GM19099 (cell line): Measurements from ENCODE around the gene AGAP3.

Experiments used
- POLR2A ChIP-seq: IDR thresholded peaks from 3 replicates; pipeline ENCODE4 v1.6.1; 2011; ENCODE audit warnings: low read depth; ENCODE audit not compliant: insufficient read length; ENCODE audit errors: extremely low read depth

AGAP3 gene

GRCh38 chr7:151144387-151144786 lies 58.1 kb downstream of the AGAP3 start:
- TF ChIP-seq POLR2A = no peak

- no peak for TF ChIP-seq POLR2A
Observed at GRCh38 chr7:151146761-151147160, 60.5 kb downstream of the AGAP3 start.

DNA sequence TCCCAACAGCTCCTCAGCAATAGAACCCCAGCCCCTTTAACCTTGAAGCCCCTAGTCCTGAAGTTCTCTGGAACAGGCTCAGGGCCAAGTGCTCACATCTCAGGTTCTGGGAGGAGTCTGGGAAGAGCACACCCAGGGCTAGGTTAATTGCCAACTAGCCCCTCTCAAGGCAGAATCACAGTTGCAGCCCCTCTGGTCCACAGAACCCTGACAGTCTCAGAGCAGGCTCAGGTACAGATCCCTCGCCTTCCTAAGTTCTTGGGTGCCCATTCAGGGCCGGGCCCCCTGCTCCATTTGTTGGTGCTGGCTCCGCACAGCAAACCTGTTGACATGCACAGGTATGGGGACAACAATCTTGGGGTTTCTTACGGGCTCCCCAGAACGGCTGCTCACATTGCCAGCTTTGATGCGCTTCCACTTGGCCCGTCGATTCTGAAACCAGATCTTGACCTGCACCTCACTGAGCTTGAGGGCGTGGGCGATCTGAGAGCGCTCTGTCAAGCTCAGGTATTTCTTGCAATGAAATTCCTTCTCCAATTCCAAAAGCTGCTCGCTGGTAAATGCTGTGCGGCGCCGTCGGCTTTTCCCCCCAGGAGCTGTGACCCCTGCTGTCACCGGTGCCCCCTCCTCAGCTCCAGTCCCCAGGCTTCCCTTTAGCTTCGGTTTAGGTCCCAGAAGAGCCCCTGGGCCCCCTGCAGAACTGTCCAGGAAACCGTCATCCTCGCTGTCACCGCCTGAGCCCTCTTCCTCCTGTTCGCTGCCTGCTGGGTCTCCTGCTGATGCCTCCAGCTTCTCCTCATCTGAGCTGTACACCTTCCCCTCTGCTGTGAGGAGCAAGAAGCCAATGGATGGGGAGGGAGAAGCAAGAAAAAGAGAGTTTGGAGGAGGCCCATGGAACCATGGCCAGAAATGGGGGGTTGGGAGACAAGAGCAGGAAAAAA lies 62.3 kb downstream of the AGAP3 start:
- no peak for TF ChIP-seq POLR2A

GRCh38 chr7:151150388-151150787 lies 64.1 kb downstream of the AGAP3 start:
- TF ChIP-seq POLR2A = no peak

- no peak for TF ChIP-seq POLR2A
Observed at GRCh38 chr7:151152643-151153513, 66.6 kb downstream of the AGAP3 start.

DNA sequence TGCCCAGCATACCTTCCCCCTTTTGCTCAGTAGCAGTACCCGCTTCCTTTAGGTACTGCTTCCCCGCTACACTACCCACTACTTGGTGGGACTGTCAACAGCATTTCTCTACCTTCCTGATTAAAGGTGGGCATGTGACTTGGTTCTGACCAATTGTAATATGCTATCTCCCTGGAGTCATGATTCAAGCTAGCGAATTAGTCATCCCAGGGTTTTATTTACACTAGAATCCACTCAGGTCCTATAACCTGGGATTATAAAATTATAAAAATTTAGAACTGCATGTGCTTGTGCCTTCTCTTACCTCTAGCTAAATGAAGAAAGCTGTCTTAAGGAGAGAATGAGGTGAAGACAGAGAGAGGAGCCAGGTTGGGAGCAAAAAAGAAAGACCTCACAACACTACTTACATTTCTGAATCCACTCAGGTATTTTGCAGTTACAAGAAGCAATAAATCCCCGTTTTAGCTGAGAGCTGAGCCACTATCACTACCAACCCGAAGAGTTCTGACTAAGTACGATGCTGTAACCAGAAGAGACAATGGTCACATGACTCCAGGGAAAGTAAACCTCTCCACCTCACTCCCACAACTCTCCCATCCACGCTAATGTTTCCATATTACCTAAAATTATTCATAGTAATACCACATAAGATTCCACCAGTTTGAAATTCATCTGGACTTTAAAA lies 71.5 kb downstream of the AGAP3 start:
- TF ChIP-seq POLR2A = no peak

GRCh38 chr7:151161757-151162156 lies 75.5 kb downstream of the AGAP3 start:
- no peak for TF ChIP-seq POLR2A

- no peak for TF ChIP-seq POLR2A
Observed at GRCh38 chr7:151166629-151167196, 80.4 kb downstream of the AGAP3 start.

GRCh38 chr7:151167197-151167961 lies 81.1 kb downstream of the AGAP3 start, which contains the start of gene GBX1:
TSS of gene GBX1 (minus strand) at chr7:151167694. CDS start at chr7:151167548, 146 bp downstream.
- TF ChIP-seq POLR2A = no peak

GRCh38 chr7:151168003-151168786 lies 81.9 kb downstream of the AGAP3 start:
- no peak for TF ChIP-seq POLR2A

DNA sequence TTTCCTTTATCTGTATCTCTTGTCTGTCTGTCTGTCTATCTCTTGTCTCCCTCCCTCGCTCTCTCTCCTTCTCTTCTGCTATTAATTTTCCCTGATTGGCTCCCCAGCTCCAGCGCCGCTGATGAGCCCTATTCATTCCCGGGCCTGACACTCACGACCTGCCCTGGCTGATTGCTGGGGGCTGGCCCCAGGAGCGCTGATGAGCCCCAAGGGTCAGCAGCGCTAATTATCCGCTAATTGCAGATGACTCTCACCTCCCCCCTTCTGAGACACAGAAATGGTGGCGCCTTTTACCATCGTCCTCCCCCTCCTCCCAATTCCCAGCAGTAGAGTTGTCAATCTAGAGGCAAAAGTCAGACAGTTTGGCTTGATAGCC lies 82.5 kb downstream of the AGAP3 start:
- no peak for TF ChIP-seq POLR2A

DNA sequence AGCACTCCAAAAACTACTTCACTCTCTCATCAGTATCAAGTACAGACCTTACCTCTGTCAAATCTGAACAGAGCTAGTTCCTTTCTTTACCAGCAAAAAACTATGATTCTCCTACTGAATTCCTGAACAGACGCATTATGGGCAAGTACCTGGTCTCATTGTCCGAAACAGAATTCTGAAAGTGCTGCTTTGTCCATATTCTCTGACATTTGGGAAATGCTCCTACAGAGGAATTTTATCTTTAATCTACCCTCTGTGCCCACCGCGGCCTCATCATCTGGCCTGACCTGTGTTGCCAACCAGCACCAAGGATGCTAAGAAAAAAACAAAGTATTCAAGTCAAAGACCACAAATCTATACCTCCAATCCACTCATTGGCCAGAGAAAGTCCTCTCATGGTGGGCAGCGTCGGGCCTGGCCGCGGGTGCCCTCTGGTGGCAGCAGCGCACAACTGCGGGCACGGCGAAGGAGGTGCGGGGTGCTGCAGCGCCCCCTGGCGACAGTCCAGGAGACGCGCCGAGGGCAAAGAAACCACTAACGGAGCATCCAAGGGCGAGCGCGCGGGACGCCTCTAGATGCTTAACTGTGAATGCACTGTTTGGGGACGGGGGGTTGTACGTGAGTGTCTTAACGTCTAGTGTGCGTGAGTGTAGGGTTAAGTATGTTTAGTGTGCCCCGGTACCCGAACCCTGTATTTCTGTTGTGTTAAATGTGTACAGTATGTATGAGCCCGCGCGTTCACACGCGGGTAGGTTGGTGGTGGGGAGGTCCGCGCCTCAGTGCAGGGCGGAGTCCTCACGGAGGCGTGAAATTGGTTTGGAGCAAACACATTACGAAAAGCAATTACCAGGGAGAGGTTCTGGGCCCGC lies 86.2 kb downstream of the AGAP3 start:
- TF ChIP-seq POLR2A = no peak
